Activated T-cell treated with anti-CD3 and anti-CD28 coated beads for 48 hours (primary cell): ENCODE results near the gene ZNF445.
"Not testable (repeated sequence)": the region's sequence is repeated elsewhere in the genome, so short reads cannot be mapped to it uniquely, and the experiment has no call there.

Source experiments
- DNase-seq: peaks from one replicate; pipeline ENCODE4 v3.0.0-alpha.2; 2020; ENCODE audit warnings: low read depth

Gene ZNF445

DNA sequence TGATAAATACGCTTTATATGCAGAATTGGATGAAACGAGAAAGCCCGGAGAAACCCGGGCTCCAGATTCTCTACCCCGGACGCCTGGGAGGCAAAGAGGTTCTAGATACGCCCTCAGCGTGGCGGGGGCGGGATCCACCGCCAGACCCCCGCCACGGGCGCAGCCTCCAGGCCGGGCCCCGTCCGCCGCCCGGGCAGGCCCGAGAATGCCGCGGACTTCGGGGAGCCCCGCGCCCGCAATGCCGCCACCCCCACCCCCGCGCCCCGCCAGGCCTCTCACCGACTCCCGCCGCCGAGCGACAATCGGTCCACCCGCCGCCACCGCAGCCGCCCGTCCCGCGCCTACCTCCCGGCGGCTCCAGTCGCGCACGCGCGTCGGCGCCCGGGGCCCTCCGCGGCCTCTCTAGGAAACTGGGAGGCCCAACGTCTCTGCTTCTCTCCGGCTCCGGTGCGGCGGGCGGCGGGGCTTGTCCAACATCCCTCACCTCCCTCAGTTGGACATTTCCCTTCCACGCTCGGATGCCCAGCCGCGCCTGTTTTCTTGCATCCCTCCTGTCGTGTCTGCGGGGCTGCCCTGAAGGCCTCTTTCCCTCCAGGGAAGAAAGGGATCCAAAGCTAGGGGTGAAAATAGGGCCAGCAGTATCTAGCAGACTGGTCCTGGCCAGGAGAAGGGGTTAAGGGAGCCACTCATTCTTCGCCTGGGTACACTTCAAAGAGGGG is at the start of gene ZNF445:
ZNF445 (minus strand) TSS at position 359 of the 719 bp plus-strand sequence. CDS start 22,121 bp downstream, outside the sequence.
- DNase-seq: peak; percentile 73

- DNase-seq: no peak
Measured at GRCh38 chr3:44525060-44525459, 47.6 kb upstream of the ZNF445 start.

DNA sequence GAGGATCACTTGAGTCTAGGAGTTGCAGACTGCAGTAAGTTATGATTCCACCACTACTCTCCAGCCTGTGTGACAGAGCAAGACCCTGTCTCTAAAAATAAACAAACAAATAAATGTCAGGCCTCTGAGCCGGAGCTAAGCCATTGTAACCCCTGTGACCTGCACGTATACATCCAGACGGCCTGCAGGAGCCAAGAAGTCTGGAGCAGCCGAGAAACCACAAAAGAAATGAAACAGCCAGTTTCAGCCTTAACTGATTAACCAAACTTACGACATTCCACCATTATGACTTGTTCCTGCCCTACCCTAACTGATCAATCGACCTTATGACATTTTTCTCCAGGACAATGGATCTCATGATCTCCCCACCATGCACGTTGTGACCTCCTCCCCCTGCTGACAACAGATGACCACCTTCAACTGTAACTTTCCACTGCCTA is 45.0 kb upstream of the ZNF445 start:
- no peak for DNase-seq

DNA sequence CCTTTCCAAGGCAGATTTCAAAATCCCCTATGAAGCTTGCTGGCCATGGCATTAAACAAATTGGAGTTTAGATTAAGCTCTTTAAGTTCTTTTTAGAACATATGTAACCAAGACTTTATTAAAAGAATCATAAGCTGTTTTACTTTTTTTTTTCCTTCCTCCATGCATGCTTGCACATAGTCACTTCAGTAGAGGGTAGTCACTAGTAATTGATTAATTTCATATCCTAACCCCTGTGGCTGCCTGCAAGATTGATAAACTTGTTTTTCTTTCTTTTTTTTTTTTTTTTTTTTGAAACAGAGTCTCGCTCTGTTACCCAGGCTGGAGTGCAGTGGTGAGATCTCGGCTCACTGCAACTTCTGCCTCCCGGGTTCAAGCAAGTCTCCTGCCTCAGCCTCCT is 44.3 kb upstream of the ZNF445 start:
- DNase-seq: no peak

DNA sequence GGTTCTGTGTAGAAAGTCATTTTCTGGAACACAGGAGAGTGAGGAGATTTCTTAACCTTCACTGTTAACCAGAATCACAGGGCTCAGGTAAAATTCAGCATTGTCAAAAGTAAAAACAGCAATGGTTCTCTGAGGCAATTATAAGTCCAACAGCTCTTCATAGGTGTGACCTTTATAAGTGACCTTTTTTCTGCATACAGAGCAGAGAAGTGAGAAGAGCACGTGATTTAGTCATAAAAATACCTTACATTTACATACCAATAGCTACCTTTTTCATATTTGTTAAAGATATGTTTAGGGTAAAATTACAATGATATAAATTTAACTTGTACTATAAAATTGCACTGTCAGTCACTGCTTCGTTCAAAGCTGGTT is 41.3 kb upstream of the ZNF445 start:
- DNase-seq: no peak

DNA sequence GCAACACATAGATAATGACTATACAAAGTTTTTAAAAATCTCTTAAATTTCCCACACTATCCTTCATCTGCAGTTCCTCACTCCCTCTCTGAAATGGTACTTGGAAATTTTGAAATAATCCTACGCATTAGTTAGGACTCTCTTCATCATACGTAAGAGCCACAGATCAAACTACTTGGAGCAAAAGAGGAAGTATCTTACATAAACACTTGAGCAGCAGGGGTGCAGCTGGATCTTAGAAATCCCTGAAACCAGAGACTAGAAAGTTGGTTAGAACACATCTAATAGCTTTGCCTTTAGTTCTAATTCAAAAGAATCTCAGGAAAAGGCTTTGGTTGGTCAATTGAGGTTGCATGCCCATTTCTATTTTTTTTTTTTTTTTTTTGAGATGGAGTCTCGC is 38.8 kb upstream of the ZNF445 start:
- DNase-seq: no peak

DNA sequence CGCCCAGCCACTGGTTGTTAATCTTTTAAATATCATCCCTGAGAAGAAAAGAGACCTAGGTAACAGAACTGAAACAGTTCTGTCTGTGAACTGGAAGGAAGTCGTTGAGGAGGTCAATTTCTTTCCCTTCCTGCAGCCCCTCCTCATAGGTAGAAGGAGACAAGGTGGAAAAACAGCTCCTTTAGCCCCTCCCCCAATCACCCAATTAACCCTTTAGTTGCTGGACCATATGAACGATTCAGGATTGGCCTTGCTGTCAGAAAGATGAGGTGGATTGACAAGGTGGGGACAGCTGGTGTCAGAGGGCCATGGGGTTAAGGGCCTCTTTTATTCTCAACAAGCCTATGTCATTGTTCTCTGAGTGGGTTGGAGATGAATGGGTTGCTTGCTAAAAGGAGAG is 36.0 kb upstream of the ZNF445 start:
- DNase-seq: no peak

DNA sequence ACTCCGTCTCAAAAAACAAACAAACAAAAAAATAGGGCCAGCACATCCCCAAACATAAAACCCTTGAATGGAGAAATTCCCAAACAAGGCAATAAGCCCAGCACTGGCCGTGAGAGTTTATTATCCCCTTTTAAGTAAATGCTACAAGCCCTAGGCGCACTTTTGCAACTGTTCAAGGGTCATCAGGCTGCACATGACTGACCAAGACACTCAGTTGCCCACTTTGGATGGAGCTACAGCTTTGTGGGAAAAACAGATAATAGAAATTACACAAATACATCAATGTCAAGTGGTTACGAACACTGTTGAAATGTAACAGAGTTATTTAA is 33.7 kb upstream of the ZNF445 start:
- DNase-seq: no peak

DNA sequence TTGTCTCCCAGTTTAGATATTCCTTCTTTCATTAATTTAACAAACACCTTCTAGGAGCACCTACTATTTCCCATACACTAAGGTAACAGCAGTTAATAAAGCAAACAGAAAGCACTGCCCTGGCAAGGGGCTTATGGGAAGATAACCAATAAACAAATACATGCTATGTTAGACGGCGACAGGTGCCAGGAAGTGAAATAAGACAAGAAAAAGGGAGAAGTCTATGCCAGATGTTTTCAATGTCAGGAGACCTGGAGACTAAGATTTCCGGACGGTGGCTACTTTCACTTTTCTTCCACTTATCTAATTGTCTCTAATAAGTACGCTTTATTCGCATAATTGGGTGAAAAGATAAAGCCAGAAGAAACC is 32.5 kb upstream of the ZNF445 start:
- no peak for DNase-seq

- DNase-seq: no peak
Measured at GRCh38 chr3:44509393-44509921, 32.0 kb upstream of the ZNF445 start.

DNA sequence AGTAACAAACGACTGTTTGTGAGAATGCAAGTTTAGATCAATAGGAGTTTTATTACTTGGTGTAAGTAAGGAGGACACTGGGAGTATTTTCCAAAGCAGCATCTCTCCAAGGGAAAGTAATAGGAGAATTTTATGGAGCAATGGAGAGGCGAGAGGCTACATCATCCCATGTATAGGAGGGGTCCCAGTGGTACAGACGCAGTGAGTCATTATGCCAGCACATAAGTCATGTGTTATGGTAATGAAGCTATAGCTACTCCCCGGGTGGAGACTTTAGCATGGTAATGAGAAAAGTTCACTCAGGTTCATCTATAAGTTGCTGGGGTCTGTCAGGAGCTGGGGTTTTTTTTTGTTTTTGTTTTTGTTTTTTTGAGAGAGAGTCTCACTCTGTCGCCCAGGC is 29.5 kb upstream of the ZNF445 start:
- DNase-seq: no peak

DNA sequence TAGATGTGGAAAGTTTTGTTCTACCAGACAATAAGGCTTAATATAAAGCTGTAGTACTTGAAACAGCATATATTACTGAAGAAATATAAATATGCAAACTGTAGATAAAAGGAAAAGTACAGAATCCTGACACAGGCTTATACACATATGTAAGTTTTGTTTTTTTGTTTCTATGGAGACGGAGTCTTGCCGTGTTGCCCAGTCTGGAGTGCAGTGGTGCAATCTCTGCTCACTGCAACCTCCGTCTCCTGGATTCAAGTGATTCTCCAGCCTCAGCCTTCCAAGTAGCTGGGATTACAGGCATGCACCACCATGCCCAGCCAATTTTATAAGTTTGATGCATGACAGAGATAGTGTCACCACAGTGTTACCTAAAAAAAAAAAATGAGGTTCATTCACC is 29.1 kb upstream of the ZNF445 start:
- no peak for DNase-seq

- no peak for DNase-seq
Measured at GRCh38 chr3:44504566-44504965, 27.1 kb upstream of the ZNF445 start.

- DNase-seq: not testable (repeated sequence)
Measured at GRCh38 chr3:44503178-44503577, 25.7 kb upstream of the ZNF445 start.

- DNase-seq: no peak
Measured at GRCh38 chr3:44501971-44502370, 24.5 kb upstream of the ZNF445 start.

GRCh38 chr3:44499899-44500168 is 22.4 kb upstream of the ZNF445 start:
- DNase-seq: not testable (repeated sequence)

DNA sequence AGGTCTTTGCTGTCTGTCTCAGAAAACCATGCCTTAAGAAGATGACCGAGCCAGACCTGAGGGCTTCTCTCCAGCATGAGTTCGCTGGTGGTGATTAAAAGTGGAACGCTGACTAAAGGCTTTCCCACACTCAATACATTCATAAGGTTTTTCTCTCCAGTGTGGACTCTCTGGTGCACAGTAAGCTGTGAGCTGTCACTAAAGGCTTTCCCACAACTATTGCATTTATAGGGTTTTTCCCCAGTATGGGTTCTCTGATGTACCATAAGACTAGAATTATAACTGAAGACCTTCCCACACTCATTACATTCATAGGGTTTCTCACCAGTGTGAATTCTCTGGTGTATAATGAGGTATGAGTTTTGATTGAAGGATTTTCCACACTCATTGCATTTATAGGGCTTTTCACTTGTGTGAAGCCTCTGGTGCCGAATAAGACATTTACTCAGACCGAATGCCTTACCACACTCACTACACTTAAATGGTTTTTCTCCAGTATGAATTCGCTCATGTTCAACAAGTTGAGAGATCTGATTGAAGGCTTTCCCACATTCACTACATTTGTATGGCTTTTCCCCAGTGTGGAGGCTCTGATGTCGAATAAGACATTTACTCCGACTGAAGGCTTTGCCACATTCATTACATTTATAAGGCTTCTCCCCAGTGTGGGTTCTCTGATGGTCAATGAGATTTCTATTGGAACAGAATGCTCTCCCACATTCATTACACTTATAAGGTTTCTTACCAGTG is 21.9 kb upstream of the ZNF445 start:
- DNase-seq: no peak

DNA sequence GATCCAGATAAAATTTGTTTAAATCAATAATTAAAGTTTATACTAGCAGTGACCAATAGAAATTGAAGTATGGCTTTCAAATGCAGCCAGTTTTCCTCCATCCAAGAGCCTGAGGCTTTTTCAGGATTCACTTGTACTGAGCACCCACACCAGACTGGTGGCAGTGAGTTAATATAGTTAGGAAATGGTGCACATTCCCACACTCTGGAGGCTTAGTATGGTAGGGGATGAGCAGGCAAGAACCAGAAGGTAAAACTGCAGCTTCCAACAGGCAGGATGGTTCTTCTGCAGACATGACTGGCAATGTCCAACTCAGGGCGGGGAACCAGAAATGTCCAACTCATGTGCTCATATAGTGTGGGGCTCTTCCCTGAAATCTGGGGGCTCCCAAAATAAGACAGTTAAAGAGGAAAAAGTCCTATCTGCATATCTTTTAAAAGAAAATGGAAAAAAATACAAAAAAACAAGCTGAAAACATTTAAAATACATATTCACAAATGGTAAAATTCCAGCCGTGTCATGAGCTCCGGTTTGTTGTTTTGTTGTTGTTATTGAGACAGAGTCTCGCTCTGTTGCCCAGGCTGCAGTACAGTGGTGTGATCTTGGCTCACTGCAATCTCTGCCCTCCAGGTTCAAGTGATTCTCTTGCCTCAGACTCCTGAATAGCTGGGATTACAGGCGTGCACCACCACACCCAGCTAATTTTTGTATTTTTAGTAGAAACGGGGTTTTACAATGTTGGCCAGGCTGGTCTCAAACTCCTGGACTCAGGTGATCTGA is 18.4 kb upstream of the ZNF445 start:
- no peak for DNase-seq

- DNase-seq: no peak
Measured at GRCh38 chr3:44492496-44492895, 15.0 kb upstream of the ZNF445 start.

DNA sequence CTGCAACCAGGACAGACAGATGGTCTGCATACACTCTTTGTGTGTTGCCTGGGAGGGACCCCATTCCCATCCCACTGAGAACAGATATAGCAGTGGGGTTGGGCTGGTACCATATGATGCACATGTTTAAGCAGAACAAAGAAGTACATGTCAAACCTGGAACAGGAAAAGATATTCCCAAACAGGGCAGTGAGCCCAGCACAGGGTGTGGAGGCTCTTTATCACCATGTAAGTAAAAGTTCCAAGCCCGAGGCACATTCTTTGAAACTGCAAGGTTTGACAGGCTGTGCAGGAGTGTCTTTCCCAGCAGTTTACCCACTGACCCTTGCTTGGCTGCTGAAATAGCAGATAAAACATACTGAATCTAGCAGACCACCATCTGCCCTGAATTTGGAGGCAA is 5.3 kb upstream of the ZNF445 start:
- no peak for DNase-seq

GRCh38 chr3:44478606-44479094 is 1.2 kb upstream of the ZNF445 start:
- no peak for DNase-seq

DNA sequence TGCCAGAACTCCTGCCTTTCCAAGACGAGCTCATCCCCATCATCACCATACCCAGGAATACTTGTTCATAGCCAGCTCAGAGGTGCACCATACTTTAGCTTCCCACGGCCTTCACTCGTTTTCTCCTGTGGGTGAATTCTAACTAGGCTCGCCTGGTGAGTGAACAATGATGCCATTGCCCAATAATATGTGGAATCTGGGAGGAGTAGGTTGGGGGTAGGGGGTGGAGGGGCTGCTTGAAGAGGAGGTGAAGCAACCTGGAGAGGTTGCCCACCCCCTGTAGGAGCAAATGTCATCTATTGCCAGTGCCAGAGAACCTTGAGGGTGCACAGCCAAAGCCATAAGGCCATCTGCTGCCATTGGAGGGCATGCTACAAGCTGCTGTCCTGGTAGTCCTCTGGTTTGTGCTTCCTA is 592 bp upstream of the ZNF445 start:
- no peak for DNase-seq

- no peak for DNase-seq
Measured at GRCh38 chr3:44476963-44477311, 533 bp downstream of the ZNF445 start.
